Non-pigmented ciliary epithelial cell (primary cell): ENCODE data around the gene CCR1.
"Not testable (repeated sequence)": the region's sequence is repeated elsewhere in the genome, so short reads cannot be mapped to it uniquely, and the experiment has no call there.

Experiments
- DNase-seq: peaks from one replicate; pipeline ENCODE4 v3.0.0-alpha.2; 2010; ENCODE audit warnings: low read depth

Gene CCR1

DNA sequence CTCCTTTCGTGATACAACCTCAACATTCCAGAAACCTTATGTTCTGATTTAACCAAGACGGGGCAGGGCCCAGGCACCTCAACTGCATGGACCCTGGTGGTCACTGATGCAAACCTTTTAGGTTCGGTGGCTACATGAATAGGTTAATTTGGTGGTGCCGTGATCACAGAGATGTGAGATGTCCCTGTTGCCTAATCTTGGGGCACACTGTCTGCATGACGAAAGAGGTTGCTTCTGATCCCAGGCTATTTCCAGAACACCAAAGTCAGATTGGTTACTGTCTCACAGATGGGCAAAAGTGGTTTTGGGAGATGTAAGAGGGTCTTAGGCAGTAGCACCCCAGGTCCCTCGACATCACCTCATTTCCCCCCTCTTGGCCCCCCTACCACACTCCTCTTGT, 4.0 kb upstream of the CCR1 start:
- no peak for DNase-seq

DNA sequence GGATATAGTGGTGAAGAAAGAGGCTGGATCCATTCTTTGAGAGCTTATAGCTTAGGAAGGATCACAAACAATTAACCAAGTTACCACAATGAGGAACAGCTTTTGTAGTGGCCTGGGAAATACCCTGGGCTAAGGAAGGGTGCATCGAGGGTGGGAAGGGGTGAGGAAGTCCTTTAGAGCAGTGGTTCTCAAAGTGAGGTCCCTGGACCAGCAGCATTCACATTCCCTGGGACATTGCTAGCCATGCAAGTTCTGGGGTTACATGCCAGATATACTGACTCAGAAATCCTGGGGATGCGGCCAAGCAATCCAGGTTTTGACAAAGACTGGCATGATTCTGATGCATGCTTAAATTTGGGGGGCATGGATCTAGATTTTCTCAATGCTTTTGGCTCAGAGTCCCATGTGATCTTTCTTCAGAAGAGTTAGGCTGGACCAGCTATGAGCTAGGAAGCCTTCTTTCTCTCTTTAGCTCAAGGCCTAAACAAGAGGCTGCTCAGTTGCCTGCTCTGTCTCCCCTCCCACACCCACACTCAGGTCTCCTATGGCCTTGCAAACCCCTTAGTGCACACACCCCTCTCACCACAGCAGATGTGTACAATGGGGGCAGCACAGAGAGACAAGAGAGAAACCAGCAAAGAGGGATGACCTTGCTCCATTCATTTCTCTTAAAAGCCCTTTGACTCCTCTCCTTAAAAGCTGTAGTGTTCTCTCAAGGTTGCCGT, 1.8 kb upstream of the CCR1 start:
- DNase-seq: no peak

DNA sequence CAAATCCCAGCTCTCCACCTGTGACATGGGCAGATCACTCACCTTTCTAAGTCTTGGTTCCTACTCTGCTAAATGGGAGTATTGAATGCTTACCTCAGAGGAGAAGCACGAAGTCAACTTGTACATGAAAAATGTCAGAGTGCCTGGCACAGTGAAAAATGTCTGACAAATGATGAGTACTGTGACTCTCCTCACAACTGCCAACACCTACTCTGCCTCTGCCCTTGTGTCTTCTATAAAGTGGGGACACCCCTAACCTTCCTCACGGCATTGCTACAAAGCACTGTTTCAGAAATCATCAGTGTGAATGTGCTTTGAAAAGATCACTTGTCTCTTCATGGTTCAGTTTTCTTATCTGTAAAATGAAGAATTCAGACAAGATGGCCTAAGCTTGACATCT, 940 bp upstream of the CCR1 start:
- no peak for DNase-seq

DNA sequence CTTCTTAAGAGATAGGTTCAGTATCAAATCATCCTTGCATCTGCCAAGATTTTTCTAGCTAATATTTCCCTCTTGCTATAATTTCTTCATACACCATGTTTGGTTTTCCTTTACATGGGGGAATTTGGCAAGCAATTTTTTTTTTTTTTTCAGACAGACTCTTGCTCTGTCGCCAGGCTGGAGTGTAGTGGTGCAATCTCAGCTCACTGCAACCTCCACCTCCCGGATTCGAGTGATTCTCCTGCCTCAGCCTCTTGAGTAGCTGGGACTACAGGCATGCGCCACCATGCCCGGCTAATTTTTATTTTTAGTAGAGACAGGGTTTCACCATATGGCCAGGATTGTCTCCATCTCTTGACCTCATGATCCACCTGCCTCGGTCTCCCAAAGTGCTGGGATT, 599 bp downstream of the CCR1 start:
- not testable (repeated sequence) for DNase-seq

DNA sequence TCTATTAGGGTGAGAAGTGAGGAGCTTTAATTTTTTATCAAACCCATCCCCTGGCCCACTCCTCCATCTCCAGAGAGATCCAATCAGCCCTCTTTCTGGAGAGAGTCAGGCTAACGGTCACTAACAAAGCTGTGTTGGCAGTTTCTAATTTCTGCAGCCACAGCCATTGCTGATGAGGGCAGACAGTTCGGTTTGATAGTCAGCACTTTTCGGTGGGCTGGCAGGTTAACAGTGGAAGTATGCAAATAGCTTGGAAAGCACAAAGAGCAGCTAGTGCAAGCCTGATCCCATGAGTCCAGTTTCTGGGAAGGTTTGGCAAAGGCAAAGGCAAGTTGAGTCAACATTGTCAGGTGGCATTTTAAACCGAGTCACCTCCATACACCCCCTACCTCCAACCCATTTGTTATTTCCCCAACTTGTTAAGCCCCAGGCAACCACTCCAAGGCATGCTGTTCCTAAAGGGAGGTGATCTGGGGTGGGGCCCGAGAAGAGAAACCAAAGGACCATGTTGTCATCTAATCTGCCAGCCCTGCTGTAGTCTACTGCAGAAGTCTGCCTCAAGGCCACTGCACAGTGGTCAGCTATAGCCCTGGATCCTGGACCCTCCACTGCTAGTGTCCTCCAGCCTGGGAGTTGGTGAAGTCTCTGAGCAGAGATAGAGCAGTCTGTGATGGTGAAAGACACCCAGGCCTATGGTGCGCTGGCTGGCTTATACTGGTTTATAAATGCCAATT, 1.7 kb downstream of the CCR1 start:
- DNase-seq: no peak

DNA sequence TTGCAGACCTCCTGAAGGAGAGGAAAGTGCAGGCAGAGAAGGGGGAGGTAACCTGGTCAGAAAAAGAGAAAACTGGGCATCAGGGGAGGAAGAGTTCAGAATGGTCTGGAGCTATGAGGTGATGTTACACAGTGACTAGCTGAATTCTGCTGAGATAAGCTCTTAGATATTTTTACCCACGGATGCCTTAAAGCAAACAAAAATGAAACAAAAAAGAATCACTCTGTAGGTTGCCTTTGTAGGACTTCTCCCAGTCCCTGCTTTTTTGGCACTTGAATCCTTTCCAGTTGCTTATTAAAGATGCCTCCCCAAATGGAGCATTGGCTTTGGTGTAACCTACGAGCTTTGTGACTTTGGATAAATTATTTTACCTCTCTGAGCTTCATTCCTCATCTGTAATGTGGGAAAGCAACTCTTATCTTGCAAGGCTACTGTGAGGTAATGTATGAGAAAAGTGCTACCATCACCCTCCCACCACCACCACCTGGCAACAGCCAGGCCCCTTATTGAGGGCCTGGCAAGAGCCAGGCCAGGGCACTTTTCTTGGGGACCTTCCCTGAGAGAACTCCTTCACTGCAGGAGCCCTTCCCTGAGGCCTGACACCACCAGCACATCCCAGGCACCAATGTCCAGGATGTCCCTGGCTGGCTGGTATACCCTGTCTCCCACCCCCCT, 2.7 kb downstream of the CCR1 start:
- DNase-seq: no peak

DNA sequence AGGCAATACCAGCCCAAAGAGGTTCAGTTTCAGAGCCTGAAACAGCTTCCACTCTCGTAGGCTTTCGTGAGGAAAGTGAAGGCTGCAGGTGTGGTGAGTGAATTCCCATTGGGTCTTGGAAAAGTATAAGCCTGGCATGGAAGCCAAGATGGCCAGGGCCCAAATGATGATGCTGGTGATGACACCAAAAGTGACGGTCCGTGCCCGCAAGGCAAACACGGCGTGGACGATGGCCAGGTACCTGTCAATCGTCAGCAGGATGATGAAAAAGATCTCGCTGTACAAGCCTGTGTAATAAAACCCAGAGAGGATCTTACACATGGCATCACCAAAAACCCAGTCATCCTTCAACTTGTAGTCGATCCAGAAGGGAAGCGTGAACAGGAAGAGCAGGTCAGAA, 4.4 kb downstream of the CCR1 start:
- DNase-seq: no peak

DNA sequence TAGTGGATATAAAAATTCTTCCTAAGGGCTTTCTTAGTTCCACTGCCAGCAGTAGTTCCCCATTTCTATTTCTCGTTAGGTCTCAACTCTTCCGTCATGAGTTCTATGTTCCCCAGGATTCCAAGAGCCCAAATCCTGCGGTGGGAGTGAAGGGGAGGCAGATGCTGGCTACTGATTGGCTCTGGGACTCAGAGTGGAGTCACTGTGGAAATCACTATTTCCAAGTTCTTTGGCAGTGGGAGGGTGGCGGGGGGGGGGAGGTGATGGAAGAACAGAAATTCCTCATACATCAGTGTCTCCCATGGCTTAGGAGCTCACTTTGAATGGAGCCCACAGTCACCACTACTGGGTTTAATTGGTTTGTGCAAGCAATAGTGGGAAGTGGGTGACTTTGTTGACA, 5.6 kb downstream of the CCR1 start:
- no peak for DNase-seq

DNA sequence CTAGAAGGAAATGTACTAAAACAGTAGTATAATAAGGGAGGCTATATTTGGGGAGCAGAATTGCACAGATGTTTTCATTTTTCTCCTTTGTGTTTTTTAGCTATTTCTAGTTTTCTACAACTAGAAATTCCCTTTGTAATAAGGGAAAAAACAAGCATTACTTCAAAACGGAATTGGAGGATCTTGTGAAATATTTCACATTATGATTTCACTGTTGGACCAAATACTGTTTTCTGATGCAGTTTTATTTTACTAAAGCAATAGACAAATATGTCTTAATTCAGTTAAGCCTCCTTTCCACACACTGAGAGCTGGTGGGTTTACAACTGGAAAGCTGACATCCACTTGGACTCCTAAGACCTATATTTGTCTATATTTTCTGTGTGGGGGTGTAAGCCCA, 7.3 kb downstream of the CCR1 start:
- no peak for DNase-seq

DNA sequence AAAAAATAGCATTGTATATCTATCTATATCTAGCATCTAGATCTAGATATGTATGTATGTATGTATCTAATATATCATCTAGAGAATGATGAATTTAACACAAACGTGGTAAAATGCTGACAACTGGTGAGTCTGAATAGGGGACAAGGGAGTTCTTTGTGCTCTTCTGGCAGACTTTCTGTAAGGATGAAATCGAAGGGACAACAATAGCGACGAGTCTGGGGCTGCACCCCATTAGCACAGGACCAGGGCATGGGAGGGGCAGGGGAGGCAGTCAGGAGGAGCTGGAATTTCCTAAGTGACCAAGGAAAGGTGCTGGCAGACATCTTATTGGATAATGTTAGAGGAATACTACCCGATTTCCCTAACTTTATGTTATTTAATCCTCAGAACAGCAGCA, 7.9 kb downstream of the CCR1 start:
- no peak for DNase-seq

DNA sequence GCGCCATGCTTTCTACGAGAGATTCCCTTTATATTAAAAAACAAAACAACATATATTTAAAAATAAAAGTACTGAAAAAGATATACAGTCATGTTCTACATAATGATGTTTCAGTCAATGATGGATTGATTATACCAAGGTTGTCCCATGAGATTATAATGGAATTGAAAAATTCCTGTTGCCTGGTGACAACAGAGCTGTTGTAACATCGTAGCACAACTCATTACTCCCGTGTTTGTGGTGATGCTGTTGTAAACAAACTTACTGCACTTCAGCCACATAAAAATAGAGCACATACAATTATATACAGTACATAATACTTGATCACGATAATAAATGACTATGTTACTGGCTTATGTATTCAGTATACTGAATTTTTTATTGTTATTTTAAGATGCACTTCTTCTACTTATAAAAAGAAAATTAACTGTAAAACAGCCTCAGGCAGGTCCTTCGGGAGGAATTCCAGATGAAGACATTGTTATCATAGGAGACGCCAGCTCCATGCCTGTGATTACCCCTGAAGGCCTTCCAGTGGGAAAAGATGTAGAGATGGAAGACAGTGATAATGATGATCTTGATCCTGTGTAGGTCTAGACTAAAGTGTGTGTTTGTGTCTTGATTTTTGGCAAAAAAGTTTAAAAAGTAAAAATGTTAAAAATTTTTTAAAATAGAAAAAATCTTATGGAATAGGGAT, 11.7 kb downstream of the CCR1 start:
- DNase-seq: no peak

DNA sequence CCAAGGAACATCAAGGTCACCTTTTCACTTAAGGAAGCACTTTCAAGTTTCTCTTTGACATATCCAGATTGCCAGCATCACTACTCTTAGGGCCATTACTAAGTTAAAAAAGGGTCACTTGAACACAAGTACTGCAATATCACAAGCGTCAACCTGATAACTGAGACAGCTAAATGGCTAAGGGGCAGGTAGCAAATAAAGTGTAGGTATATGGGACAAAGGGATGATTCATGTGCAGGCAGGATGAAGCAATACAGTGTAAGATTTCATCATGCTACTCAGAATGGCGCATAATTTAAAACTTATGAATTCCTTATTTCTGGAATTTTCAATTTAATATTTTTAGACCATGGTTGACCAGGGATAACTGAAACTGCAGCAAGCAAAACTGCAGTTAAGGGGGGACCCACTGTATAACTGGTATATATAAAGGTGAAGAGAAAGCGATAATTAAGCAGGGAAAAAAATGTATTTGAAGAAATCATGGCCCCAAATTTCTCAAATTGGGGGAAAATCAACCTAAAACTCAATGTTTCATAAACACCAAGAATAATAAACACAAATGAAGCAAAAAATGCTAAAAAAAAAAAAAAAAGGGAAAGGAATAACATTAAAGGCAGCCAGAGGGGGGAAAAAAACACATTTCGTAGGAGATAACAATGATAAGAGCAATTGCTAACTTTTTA, 13.1 kb downstream of the CCR1 start:
- DNase-seq: no peak

DNA sequence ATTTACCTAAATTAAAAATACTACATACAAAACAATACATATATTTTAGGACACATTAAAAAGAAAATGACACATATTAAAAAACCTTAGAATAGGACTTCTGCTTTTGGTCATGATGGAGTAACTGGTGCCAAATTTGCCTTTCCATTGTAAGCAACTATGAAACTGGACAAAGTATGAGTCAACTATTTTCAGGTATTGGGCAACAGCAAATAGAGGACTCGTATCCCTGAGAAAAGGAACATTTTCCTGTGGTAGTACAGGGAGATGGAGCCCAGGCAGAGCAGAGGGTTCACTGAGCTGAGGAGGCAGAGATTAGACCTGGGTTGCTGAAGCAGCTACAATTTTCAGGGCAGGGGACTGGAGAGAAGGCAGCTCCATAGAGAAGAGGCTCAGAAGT, 14.7 kb downstream of the CCR1 start:
- no peak for DNase-seq

DNA sequence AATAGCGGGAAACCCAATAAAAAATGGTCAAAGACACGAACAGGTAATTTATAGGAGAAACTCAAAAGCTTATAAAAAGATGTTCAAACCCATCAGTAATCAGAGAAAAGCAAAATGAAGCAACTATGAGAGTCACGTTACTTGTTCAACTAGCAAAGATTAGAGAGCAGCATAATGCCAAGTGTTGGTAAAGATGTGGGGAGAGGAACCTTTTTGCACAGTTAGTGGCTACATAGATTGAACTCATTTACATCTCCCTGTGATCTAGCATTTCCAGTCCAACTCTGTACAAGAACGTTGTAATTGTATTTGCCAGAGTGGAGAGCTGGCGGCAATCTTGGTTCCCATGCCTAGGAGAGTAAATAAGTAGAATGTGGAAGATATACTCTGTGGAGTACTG, 15.2 kb downstream of the CCR1 start:
- no peak for DNase-seq

DNA sequence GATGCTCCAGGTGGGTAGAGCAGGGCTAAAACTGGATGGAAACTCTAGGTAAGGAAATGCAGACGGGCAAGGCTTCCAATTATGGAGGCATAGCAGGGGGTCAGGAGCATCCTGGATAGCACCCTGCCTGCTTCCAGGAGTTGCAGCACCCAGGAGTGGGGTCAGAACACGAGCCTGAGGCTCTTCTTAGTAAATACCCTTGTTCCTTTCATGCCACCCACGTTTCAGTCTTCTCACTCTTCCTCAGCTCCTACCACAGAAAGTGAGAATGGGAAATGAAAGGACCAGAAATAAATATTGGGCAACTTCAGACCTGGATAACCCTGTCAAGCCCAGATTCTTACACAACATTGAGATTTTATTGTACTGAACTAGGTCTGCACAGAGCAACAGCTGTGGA, 16.4 kb downstream of the CCR1 start:
- no peak for DNase-seq

DNA sequence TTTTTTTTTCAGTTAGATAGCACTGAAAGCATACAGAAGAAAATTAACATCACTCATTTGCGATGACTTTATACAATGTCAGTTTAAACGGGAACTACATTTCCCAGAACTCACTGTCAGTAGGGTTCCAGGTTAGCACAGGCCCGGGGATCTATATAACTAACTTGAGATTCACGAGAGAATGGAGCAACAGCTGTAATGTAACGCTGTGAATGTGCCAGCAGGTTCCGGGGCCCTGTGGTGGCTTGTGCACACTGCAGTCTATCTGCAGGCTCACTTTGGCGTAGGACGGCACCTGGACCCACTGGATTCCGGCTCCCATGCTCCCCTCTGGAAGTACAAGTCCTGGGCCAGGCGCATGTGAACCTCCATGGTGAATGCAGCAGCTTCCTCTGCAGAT, 19.4 kb downstream of the CCR1 start:
- DNase-seq: no peak

DNA sequence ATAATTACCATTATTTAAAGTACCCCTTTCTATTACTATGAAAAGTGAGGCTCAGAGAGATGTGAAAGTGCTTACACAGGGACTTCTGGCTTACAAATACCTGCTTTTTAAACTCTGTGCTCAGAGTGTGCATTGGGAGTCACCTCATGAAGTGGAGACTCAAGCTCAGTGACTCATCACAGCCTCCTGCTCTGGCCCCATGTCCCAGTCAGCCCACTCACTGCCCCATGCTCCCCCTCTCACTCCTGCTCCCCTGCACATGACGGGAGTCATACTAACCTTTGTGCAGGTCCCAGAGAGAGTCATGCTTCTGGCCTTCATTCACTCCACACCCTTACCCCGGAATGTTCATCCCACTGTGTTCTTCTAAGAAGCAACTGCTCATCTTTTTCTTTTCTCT, 20.2 kb downstream of the CCR1 start:
- no peak for DNase-seq

DNA sequence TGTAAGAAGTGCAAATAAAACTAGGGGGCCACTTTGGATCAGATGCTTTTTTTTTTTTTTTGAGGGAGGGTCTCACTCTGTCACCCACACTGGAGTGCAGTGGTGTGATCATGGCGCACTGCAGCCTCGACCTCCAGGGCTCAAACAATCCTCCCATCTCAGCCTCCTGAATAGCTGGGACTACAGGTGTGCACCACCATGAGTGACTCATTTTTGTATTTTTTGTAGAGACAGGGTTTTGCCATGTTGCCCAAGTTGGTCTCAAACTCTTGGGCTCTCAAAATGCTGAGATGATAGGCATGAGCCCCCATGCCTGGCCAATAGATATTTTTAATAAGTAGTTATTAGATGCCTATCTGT, 20.8 kb downstream of the CCR1 start:
- DNase-seq: no peak

DNA sequence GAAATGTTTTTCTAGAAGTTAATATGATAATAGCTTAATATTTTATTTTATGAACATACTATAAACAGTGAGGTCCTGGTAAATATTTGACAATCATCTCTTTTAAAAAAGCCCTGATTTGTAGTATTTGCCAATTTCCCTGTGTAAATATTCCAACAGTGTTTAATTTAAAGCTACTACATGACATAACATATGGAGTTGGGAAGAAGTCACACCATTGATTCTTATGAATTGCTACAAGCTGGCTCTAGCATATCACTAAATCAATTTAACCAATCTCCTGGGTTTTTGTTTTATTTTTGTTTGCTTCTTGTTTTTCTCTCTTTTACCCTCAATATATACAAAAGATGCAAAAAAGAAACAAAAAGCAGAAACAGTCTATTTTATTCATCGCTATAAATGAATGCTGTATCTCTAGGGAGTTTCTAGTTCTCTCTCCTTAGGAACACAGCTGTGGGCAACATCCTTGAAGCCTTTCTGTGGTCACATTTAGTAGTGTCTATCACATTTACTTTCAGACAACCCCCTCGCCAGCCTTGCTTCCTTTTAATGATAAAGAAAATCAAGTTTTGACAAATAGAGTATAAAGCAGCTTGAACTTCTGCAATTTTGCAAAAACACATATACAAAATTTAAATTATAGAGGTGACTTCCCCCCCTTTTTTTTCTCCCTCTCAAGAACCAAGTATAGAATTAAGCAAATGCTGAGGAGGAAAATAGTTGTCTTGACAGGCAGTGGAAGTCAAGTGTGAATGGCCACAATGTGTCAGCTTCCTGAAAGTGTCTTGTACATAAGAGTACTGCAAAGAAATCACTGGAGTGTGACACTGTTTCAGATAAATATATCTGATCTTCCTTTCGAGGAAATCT, 21.4 kb downstream of the CCR1 start:
- DNase-seq: no peak

DNA sequence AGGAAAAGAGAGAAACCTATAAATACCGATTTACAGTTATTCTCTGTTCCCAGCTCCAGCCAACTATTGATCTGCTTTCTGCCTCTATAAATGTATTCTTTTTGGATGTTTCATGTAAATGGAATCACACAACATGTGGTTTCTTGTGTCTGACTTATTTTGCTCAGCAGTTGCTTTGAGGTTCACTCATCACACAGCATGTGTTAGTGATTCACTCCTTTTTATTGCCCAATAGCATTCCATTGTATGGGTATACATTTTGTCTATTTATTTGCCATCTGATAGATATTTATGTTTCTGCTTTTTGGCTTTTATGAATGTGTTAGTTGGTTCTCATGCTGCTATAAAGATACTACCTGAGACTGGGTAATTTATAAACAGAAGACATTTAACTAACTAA, 23.6 kb downstream of the CCR1 start:
- DNase-seq: peak; percentile 67

DNA sequence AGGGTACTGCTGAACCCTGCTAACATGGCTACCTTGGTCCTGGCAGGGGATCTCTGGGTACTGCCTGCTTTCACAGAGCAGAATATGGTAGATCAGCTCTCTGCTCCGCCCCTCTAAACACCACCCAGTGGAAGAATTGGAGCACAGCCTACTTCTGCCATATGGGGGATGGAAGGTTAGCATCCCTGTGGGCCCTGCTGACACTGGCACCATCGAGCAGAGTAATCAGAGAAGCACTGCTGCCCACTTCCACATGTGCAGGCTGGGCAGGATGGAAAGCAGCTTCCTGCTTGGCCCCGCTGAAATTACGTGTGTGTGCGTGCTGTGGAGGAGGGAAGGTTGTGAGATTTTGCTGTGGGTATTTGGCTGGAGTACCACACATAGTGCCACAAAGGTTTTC, 24.8 kb downstream of the CCR1 start:
- no peak for DNase-seq
